Astrocyte (in vitro differentiated cells and primary cell): Measurements from ENCODE around the gene BBIP1.

Experiments
- CTCF ChIP-seq: IDR thresholded peaks from 2 replicates; pipeline ENCODE4 v1.5.1; 2011; ENCODE audit warnings: low read depth, mild to moderate bottlenecking, inconsistent platforms, low read length, moderate library complexity; ENCODE audit not compliant: insufficient read depth
- EZH2 ChIP-seq: IDR thresholded peaks from 2 replicates; pipeline ENCODE4 v1.6.1; 2012; ENCODE audit warnings: mild to moderate bottlenecking, low read length, inconsistent platforms; ENCODE audit not compliant: insufficient read depth

GRCh38 chr10:110853921-110854605, 64.9 kb downstream of the BBIP1 start:
- no peak for TF ChIP-seq CTCF
- no peak for TF ChIP-seq EZH2
